ENCODE data around the gene TNIK.

Gene TNIK

DNA sequence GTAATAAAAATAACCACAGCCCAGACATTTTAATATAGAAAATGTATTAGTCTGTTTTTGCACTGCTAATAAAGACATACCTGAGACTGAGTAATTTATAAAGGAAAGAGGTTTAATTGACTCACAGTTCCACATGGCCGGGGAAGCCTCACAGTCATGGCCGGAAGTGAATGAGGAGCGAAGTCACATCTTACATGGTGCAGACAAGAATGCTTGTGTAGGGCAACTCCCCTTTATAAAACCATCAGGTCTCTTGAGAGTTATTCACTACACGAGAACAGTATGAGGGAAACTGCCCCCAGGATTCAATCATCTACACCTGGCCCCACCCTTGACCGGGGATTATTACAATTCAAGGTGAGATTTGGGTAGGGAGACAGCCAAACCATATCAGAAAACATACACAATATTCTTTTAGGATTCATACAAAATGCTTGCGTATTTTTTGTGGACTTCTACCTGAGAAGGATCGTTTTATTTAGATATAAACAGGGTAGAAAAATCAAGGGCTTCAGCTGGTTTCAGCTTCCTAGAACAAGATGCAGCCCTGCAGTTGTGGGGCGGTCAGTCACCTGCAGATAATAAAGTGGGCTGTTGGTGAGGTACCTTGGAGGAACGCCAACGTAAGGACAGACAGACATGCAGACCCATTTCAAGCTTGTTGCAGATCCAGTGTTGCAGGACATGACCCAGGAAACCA lies 101.9 kb downstream of the TNIK start:
- no peak overlapping the region for H3K4me3 ChIP-seq (ENCODE audit: low read length)
- DNase-seq (ENCODE audit: low read depth): no peak
- TF ChIP-seq, protein P1, sequence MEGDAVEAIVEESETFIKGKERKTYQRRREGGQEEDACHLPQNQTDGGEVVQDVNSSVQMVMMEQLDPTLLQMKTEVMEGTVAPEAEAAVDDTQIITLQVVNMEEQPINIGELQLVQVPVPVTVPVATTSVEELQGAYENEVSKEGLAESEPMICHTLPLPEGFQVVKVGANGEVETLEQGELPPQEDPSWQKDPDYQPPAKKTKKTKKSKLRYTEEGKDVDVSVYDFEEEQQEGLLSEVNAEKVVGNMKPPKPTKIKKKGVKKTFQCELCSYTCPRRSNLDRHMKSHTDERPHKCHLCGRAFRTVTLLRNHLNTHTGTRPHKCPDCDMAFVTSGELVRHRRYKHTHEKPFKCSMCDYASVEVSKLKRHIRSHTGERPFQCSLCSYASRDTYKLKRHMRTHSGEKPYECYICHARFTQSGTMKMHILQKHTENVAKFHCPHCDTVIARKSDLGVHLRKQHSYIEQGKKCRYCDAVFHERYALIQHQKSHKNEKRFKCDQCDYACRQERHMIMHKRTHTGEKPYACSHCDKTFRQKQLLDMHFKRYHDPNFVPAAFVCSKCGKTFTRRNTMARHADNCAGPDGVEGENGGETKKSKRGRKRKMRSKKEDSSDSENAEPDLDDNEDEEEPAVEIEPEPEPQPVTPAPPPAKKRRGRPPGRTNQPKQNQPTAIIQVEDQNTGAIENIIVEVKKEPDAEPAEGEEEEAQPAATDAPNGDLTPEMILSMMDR (conservative IDR thresholded peaks at IDR 0.05; ENCODE audit: low read length): no peak

DNA sequence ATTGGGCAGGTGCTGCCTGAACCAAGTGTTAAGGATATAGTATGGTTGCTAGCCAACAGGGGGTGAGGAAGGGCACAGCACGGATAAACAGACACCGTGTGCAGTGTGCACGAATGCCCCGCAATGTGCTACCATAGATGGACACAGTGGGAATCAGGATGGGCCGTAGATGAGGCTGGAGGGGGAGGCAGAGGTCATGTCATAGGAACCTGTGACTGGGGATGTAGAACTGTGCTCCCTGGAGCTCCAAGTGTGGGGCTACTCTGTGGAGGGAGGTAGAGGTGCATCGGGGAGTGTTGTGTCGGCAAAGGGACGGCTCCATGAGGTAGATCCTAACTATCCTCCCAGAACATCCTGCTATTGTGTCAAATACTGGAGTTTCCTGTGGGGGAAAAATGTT lies 102.5 kb downstream of the TNIK start:
- no peak overlapping the region for H3K4me3 ChIP-seq (ENCODE audit: low read length)
- TF ChIP-seq, protein P1 (conservative IDR thresholded peaks at IDR 0.05; ENCODE audit: low read length): no peak
- DNase-seq (ENCODE audit: low read depth): no peak

- DNase-seq (ENCODE audit: low read depth): no peak
Measured at GRCh38 chr3:171356251-171356650, 104.0 kb downstream of the TNIK start.

DNA sequence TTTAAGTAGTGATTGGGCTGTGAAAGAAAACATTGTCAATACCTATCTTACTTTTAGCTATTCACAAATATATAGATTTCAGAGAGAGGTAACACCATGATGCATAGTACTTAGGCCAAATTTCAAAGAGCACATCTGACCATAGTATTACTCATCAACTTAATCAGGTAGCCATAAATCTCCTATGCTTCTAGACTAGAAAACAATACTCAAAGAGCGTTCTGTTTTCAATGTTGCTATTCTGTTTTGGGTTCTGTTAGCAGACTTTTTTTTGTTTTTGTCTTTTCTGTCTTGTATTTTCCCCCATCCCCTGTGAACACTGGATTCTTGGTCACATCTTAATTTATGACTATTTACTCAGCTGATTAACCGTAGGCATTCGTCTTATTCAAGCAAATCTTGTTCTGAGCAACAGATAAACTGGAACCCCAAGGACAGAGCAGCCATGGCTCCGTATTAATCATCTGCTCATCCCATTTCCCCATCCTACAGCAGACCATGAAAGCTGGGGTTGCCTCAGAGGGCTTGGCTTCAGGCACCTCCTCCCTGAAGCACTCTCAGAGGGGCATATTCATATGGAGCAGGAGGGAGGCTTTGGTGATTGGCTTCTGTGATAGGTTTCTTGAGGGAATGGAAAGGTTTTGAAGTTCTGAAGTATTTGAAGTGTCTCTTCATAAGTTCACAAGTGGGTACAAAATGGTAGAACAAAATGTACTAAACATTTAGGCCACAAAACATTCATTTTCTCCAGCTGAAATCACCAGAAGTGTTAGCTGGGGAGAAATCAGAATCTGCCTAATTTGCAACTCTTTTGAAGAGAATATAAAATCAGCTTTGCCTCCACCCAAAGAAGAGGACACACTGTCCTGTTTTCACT lies 105.3 kb downstream of the TNIK start:
- TF ChIP-seq, protein P1 (conservative IDR thresholded peaks at IDR 0.05; ENCODE audit: low read length): no peak
- no peak for DNase-seq (ENCODE audit: low read depth)
- H3K4me3 ChIP-seq (ENCODE audit: low read length): no peak overlapping the region

More at GRCh38 chr3:171356251-171356650, 104.0 kb downstream of the TNIK start:
- no peak overlapping the region for H3K4me3 ChIP-seq (ENCODE audit: low read length)
- TF ChIP-seq, protein P1 (conservative IDR thresholded peaks at IDR 0.05; ENCODE audit: low read length): no peak

- TF ChIP-seq, protein P1 (conservative IDR thresholded peaks at IDR 0.05; ENCODE audit: low read length): no peak
- no peak for DNase-seq (ENCODE audit: low read depth)
- no peak overlapping the region for H3K4me3 ChIP-seq (ENCODE audit: low read length)
Measured at GRCh38 chr3:171354049-171354705, 106.0 kb downstream of the TNIK start.

GRCh38 chr3:171353423-171353822 lies 106.8 kb downstream of the TNIK start:
- TF ChIP-seq, protein P1 (conservative IDR thresholded peaks at IDR 0.05; ENCODE audit: low read length): no peak
- no peak for DNase-seq (ENCODE audit: low read depth)
- no peak overlapping the region for H3K4me3 ChIP-seq (ENCODE audit: low read length)
